ENCODE results near the gene FOXM1.
A peak's percentile ranks its signal among the peaks of the same experiment; 100 is the strongest.

FOXM1 gene

GRCh38 chr12:2835691-2836403 is 41.1 kb downstream of the FOXM1 start:
- DNase-seq = no peak

GRCh38 chr12:2834581-2835491 is 42.1 kb downstream of the FOXM1 start, which contains the start of gene NRIP2:
Gene NRIP2, minus strand, starts transcription at chr12:2835035. Its CDS starts 52 bp downstream, at chr12:2834983.
- DNase-seq = no peak

GRCh38 chr12:2833810-2834209 is 43.2 kb downstream of the FOXM1 start:
- DNase-seq = no peak

GRCh38 chr12:2833327-2833726 is 43.6 kb downstream of the FOXM1 start:
- DNase-seq = no peak

- no peak for DNase-seq
Observed at GRCh38 chr12:2832550-2833127, 44.3 kb downstream of the FOXM1 start.

GRCh38 chr12:2829275-2829674 is 47.7 kb downstream of the FOXM1 start:
- DNase-seq = no peak

- no peak for DNase-seq
Observed at GRCh38 chr12:2826721-2827515, 50.1 kb downstream of the FOXM1 start.

- no peak for DNase-seq
Observed at GRCh38 chr12:2826036-2826435, 50.9 kb downstream of the FOXM1 start.

GRCh38 chr12:2825132-2825531 is 51.8 kb downstream of the FOXM1 start:
- DNase-seq = no peak

- no peak for DNase-seq
Observed at GRCh38 chr12:2824541-2824940, 52.4 kb downstream of the FOXM1 start.

GRCh38 chr12:2823483-2823882 is 53.5 kb downstream of the FOXM1 start:
- DNase-seq = no peak

- DNase-seq = no peak
Observed at GRCh38 chr12:2820432-2820831, 56.5 kb downstream of the FOXM1 start.

- DNase-seq = no peak
Observed at GRCh38 chr12:2819810-2820209, 57.2 kb downstream of the FOXM1 start.

- peak; percentile 17 for DNase-seq
Observed at GRCh38 chr12:2813214-2814185, 63.5 kb downstream of the FOXM1 start.

GRCh38 chr12:2812290-2813213 is 64.4 kb downstream of the FOXM1 start, which contains the start of gene ITFG2:
Gene ITFG2, plus strand, starts transcription at chr12:2812668. Its CDS starts 93 bp downstream, at chr12:2812761.
- DNase-seq = peak; percentile 95

GRCh38 chr12:2811801-2812200 is 65.2 kb downstream of the FOXM1 start:
- no peak for DNase-seq
